K562 (cell line): ENCODE results near the gene RASSF3. TPM values are rescaled to one million over a fixed set of nuclear protein-coding genes. Genes with fewer than 3 reads are reported as not detected.

Experiments
- ARID1B ChIP-seq: fragments of 450-650 bp; IDR thresholded peaks from 2 replicates; pipeline ENCODE4 v1.6.1; 2016; ENCODE audit warnings: antibody characterized with exemption, mild to moderate bottlenecking, inconsistent platforms
- polyA plus RNA-seq, 8 experiments: library from polyadenylated mRNA; depleted of rRNA in 4 of 8; stranded (reverse) in 5 of 8; unstranded in 3 of 8; fragments of >200 nt; fragmentation: Nextera tagmentation in 2 of 8; fragmentation: Illumina TruSeq in 1 of 8; extraction: Ambion mirVana in 2 of 8; extraction: Trizol in 1 of 8; gene quantifications; 2 replicates each; pipeline versions ENCODE4 v1.2.1 to v1.2.3, GENCODE V29; 2011 to 2014; ENCODE audit warnings: inconsistent platforms in 1 of 8, missing spikeins in 1 of 8
- total RNA-seq, 7 experiments: library from RNA; depleted of rRNA in 6 of 7; stranded (reverse); fragments of >200 nt in 6 of 7; fragmentation: Illumina TruSeq in 2 of 7; extraction: Trizol in 2 of 7; gene quantifications; 2 replicates each; pipeline versions ENCODE4 v1.2.1 to v1.2.3, GENCODE V29; 2011 to 2021; ENCODE audit warnings: low replicate concordance in 1 of 7
- TF ChIP-seq, protein P1 (sequence below): fragments of 450-650 bp; IDR thresholded peaks from 2 replicates; pipeline ENCODE4 v1.6.1; 2016; ENCODE audit warnings: low read depth
- TF ChIP-seq, protein P2 (sequence below): fragments of 250-450 bp; sonication (Bioruptor Pico); IDR thresholded peaks from 2 replicates; pipeline ENCODE4 v1.5.0; 2020; ENCODE audit warnings: mild to moderate bottlenecking, borderline replicate concordance
- TF ChIP-seq, protein P3 (sequence below): fragments of 250-450 bp; sonication (Bioruptor Pico); IDR thresholded peaks from 2 replicates; pipeline ENCODE4 v1.5.0; 2020; ENCODE audit warnings: mild to moderate bottlenecking
- TF ChIP-seq, protein P4 (sequence below): fragments of 450-650 bp; formaldehyde crosslinking; IDR thresholded peaks from 2 replicates; pipeline ENCODE4 v1.4.0; 2022; ENCODE audit warnings: missing genetic modification characterization
- TF ChIP-seq, protein P5 (sequence below): sonication (generic); formaldehyde crosslinking; IDR thresholded peaks from 2 replicates; pipeline ENCODE4 v1.8.0; 2022; ENCODE audit warnings: missing genetic modification reagents, mild to moderate bottlenecking, borderline replicate concordance

Gene RASSF3
- total and polyA plus RNA-seq, 9 of the 15 experiments (the other 6 are each of a cell fraction or from before 2014, with no cell fraction given): 3.7 to 39.2 (median 20.2) TPM

DNA sequence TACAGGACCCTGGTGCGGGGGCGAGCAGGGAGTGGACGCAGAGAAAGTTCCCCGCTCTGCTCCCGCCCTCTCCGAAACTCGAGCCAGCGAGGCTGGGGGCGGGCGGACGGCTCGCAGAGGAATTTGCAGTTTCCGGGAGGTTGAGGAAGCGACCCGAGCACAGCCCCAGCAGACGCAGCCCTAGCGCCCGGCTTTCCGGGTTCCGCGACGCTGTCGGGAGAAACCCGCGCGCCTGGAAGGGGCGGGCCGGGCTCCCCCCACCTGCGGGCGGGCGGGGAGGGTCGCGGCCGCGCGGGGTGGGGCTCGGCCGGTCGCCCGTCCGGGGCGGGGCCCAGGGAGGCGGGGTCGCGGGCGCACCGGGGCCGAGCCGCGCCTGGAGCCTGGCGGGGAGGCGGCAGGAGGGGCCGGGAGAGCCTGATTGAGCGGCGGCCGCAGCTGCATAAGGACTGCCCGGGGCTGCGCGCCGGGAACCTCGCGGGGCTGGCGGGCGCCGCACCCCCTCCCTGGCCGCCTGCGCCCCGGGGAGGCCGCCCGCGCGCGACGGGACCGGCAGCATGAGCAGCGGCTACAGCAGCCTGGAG lies at the start of gene RASSF3 (continued):
- TF ChIP-seq, protein P1, sequence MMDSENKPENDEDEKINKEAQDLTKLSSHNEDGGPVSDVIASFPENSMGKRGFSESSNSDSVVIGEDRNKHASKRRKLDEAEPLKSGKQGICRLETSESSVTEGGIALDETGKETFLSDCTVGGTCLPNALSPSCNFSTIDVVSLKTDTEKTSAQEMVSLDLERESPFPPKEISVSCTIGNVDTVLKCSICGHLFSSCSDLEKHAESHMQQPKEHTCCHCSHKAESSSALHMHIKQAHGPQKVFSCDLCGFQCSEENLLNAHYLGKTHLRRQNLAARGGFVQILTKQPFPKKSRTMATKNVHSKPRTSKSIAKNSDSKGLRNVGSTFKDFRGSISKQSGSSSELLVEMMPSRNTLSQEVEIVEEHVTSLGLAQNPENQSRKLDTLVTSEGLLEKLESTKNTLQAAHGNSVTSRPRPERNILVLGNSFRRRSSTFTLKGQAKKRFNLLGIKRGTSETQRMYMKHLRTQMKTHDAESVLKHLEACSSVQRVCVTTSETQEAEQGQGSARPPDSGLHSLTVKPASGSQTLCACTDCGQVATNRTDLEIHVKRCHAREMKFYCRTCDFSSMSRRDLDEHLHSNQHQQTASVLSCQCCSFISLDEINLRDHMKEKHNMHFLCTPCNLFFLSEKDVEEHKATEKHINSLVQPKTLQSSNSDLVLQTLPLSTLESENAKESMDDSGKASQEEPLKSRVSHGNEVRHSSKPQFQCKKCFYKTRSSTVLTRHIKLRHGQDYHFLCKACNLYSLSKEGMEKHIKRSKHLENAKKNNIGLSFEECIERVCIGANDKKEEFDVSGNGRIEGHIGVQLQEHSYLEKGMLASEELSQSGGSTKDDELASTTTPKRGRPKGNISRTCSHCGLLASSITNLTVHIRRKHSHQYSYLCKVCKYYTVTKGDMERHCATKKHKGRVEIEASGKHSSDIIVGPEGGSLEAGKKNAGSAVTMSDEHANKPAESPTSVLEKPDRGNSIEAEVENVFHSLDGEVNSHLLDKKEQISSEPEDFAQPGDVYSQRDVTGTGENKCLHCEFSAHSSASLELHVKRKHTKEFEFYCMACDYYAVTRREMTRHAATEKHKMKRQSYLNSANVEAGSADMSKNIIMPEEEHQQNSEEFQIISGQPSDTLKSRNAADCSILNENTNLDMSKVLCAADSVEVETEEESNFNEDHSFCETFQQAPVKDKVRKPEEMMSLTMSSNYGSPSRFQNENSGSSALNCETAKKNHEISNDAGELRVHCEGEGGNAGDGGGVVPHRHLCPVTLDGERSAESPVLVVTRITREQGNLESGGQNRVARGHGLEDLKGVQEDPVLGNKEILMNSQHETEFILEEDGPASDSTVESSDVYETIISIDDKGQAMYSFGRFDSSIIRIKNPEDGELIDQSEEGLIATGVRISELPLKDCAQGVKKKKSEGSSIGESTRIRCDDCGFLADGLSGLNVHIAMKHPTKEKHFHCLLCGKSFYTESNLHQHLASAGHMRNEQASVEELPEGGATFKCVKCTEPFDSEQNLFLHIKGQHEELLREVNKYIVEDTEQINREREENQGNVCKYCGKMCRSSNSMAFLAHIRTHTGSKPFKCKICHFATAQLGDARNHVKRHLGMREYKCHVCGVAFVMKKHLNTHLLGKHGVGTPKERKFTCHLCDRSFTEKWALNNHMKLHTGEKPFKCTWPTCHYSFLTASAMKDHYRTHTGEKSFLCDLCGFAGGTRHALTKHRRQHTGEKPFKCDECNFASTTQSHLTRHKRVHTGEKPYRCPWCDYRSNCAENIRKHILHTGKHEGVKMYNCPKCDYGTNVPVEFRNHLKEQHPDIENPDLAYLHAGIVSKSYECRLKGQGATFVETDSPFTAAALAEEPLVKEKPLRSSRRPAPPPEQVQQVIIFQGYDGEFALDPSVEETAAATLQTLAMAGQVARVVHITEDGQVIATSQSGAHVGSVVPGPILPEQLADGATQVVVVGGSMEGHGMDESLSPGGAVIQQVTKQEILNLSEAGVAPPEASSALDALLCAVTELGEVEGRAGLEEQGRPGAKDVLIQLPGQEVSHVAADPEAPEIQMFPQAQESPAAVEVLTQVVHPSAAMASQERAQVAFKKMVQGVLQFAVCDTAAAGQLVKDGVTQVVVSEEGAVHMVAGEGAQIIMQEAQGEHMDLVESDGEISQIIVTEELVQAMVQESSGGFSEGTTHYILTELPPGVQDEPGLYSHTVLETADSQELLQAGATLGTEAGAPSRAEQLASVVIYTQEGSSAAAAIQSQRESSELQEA: no peak
- TF ChIP-seq, protein P2, sequence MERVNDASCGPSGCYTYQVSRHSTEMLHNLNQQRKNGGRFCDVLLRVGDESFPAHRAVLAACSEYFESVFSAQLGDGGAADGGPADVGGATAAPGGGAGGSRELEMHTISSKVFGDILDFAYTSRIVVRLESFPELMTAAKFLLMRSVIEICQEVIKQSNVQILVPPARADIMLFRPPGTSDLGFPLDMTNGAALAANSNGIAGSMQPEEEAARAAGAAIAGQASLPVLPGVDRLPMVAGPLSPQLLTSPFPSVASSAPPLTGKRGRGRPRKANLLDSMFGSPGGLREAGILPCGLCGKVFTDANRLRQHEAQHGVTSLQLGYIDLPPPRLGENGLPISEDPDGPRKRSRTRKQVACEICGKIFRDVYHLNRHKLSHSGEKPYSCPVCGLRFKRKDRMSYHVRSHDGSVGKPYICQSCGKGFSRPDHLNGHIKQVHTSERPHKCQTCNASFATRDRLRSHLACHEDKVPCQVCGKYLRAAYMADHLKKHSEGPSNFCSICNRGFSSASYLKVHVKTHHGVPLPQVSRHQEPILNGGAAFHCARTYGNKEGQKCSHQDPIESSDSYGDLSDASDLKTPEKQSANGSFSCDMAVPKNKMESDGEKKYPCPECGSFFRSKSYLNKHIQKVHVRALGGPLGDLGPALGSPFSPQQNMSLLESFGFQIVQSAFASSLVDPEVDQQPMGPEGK: no peak
- TF ChIP-seq, protein P3, sequence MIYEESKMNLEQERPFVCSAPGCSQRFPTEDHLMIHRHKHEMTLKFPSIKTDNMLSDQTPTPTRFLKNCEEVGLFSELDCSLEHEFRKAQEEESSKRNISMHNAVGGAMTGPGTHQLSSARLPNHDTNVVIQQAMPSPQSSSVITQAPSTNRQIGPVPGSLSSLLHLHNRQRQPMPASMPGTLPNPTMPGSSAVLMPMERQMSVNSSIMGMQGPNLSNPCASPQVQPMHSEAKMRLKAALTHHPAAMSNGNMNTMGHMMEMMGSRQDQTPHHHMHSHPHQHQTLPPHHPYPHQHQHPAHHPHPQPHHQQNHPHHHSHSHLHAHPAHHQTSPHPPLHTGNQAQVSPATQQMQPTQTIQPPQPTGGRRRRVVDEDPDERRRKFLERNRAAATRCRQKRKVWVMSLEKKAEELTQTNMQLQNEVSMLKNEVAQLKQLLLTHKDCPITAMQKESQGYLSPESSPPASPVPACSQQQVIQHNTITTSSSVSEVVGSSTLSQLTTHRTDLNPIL (CRISPR knock-in tag): no peak
- TF ChIP-seq, protein P4, sequence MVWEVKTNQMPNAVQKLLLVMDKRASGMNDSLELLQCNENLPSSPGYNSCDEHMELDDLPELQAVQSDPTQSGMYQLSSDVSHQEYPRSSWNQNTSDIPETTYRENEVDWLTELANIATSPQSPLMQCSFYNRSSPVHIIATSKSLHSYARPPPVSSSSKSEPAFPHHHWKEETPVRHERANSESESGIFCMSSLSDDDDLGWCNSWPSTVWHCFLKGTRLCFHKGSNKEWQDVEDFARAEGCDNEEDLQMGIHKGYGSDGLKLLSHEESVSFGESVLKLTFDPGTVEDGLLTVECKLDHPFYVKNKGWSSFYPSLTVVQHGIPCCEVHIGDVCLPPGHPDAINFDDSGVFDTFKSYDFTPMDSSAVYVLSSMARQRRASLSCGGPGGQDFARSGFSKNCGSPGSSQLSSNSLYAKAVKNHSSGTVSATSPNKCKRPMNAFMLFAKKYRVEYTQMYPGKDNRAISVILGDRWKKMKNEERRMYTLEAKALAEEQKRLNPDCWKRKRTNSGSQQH: no peak
- TF ChIP-seq, protein P5, sequence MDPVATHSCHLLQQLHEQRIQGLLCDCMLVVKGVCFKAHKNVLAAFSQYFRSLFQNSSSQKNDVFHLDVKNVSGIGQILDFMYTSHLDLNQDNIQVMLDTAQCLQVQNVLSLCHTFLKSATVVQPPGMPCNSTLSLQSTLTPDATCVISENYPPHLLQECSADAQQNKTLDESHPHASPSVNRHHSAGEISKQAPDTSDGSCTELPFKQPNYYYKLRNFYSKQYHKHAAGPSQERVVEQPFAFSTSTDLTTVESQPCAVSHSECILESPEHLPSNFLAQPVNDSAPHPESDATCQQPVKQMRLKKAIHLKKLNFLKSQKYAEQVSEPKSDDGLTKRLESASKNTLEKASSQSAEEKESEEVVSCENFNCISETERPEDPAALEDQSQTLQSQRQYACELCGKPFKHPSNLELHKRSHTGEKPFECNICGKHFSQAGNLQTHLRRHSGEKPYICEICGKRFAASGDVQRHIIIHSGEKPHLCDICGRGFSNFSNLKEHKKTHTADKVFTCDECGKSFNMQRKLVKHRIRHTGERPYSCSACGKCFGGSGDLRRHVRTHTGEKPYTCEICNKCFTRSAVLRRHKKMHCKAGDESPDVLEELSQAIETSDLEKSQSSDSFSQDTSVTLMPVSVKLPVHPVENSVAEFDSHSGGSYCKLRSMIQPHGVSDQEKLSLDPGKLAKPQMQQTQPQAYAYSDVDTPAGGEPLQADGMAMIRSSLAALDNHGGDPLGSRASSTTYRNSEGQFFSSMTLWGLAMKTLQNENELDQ: no peak
- no peak for TF ChIP-seq ARID1B
